ENCODE results near the gene VCAM1. TPM values are rescaled to one million over a fixed set of nuclear protein-coding genes. Genes with fewer than 3 reads are reported as not detected.

VCAM1 gene
- polyA plus RNA-seq, 1 donor from 2014 or later: 3.2 TPM

DNA sequence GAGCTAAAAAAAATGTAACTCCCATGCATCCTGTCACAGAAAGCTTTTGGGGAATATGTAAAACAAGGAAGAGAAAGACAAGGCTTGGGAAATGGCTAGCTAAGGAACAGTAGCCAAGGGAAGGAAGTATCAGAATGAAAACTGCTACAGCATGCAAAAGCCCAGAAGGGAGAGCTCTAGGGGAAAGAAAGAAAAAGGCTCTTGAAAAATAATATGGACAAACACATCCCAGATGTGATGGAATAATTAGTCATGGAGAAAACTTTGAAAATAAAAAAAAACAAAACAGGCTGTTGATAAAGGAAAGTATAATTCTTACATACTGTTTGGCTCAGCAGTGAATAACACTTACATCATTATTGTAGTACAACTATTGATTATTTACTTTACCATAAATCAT lies 47.9 kb upstream of the VCAM1 start:
- H4K20me1 ChIP-seq (ENCODE audit: insufficient read depth): no peaks in the 10 kb centered on the region
- H3K27me3 ChIP-seq (ENCODE audit: insufficient read depth, low read depth, low read length): no peaks in the 10 kb centered on the region
- no peaks in the 10 kb centered on the region for H3F3A ChIP-seq (ENCODE audit: insufficient read depth, low read length, poor library complexity, severe bottlenecking)
- no peak overlapping the region for H3K4me3 ChIP-seq (ENCODE audit: low read length)
- no peaks in the 10 kb centered on the region for H3K36me3 ChIP-seq (ENCODE audit: insufficient read depth, low read length)
- no peak overlapping the region for H3K9ac ChIP-seq (ENCODE audit: low read length)
- no peak overlapping the region for H3K27ac ChIP-seq (ENCODE audit: low read length)
- no peaks in the 10 kb centered on the region for H3K9me3 ChIP-seq (ENCODE audit: low read length)
- H3K9me2 ChIP-seq (ENCODE audit: insufficient read depth, low read length): no peaks in the 10 kb centered on the region
- TF ChIP-seq SMC3 (conservative IDR thresholded peaks at IDR 0.05; ENCODE audit: poor library complexity): no peak
- TF ChIP-seq, protein P1, sequence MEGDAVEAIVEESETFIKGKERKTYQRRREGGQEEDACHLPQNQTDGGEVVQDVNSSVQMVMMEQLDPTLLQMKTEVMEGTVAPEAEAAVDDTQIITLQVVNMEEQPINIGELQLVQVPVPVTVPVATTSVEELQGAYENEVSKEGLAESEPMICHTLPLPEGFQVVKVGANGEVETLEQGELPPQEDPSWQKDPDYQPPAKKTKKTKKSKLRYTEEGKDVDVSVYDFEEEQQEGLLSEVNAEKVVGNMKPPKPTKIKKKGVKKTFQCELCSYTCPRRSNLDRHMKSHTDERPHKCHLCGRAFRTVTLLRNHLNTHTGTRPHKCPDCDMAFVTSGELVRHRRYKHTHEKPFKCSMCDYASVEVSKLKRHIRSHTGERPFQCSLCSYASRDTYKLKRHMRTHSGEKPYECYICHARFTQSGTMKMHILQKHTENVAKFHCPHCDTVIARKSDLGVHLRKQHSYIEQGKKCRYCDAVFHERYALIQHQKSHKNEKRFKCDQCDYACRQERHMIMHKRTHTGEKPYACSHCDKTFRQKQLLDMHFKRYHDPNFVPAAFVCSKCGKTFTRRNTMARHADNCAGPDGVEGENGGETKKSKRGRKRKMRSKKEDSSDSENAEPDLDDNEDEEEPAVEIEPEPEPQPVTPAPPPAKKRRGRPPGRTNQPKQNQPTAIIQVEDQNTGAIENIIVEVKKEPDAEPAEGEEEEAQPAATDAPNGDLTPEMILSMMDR (IDR thresholded peaks at IDR 0.05; ENCODE audit: poor library complexity, severe bottlenecking): no peak
- no peak for TF ChIP-seq MXI1 (conservative IDR thresholded peaks at IDR 0.05; ENCODE audit: poor library complexity, severe bottlenecking)
- TF ChIP-seq, protein P2, sequence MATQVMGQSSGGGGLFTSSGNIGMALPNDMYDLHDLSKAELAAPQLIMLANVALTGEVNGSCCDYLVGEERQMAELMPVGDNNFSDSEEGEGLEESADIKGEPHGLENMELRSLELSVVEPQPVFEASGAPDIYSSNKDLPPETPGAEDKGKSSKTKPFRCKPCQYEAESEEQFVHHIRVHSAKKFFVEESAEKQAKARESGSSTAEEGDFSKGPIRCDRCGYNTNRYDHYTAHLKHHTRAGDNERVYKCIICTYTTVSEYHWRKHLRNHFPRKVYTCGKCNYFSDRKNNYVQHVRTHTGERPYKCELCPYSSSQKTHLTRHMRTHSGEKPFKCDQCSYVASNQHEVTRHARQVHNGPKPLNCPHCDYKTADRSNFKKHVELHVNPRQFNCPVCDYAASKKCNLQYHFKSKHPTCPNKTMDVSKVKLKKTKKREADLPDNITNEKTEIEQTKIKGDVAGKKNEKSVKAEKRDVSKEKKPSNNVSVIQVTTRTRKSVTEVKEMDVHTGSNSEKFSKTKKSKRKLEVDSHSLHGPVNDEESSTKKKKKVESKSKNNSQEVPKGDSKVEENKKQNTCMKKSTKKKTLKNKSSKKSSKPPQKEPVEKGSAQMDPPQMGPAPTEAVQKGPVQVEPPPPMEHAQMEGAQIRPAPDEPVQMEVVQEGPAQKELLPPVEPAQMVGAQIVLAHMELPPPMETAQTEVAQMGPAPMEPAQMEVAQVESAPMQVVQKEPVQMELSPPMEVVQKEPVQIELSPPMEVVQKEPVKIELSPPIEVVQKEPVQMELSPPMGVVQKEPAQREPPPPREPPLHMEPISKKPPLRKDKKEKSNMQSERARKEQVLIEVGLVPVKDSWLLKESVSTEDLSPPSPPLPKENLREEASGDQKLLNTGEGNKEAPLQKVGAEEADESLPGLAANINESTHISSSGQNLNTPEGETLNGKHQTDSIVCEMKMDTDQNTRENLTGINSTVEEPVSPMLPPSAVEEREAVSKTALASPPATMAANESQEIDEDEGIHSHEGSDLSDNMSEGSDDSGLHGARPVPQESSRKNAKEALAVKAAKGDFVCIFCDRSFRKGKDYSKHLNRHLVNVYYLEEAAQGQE (IDR thresholded peaks at IDR 0.05; ENCODE audit: borderline replicate concordance): no peak
- TF ChIP-seq RAD21 (conservative IDR thresholded peaks at IDR 0.05): no peak
- no peak for TF ChIP-seq POLR2AphosphoS5 (IDR thresholded peaks at IDR 0.05)
- TF ChIP-seq TAF1 (IDR thresholded peaks at IDR 0.05; ENCODE audit: low read depth): no peak
- no peak for TF ChIP-seq EP300 (conservative IDR thresholded peaks at IDR 0.05; ENCODE audit: poor library complexity, severe bottlenecking)
- TF ChIP-seq EZH2 (IDR thresholded peaks at IDR 0.05; ENCODE audit: borderline replicate concordance, insufficient read depth, low read length, poor library complexity, severe bottlenecking): no peak
- no peak overlapping the region for H2AFZ ChIP-seq (ENCODE audit: low read depth, low read length)
- no peak overlapping the region for H3K4me2 ChIP-seq (ENCODE audit: low read length)
- H3K79me2 ChIP-seq (replicated peaks; ENCODE audit: insufficient read depth, low read length): no peaks in the 10 kb centered on the region

DNA sequence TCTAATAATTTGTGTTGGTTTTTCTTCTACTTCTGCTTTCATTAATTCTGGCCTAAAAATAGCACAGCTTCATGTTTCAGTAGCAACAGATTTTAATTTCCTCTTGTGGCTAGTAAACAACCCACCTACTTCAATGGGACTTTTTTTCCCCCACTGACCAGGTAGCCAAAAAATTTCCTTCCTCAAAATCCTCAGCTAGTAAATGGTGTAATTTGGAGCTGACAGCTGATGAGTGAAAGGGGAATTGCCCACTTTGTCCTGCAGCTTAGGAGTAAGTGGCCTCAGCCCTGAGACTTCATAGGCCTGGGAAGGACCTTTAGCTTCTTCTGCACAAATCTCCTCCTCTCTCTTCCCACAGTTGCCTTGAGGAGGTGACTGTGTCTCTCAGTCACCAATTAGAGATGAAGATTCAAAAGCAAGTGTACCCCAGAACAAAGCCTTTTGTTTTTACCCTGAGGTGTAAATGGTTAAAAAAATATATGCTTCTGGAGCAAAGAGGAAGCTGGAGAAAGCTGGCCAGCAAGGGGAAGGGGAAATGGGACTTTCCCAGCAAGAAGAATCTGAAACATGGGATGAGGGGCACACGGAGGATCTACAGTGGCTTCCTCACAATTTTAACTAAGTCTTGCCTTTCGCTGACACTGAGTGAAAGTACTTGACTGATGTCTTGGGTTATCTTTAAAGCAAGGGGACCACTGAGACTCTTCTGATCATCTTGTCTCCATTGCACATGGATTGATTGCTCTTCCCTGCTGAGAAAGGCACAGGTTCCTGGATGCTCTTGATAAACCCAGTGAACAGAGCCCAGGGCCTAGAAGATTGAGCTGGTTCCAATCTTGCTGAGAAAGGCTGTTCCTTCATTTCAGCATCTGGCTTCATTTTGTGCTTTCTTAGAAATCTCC lies 35.8 kb upstream of the VCAM1 start:
- Histone ChIP-seq H3K36me3 (ENCODE audit: insufficient read depth, low read length) (no peaks in the 10 kb centered on the region), H3F3A (ENCODE audit: insufficient read depth, low read length, poor library complexity, severe bottlenecking) (no peaks in the 10 kb centered on the region), H3K9ac (ENCODE audit: low read length) (no peak overlapping the region), H3K27ac (ENCODE audit: low read length) (no peak overlapping the region), H3K4me3 (ENCODE audit: low read length) (no peak overlapping the region), H2AFZ (ENCODE audit: low read depth, low read length) (no peak overlapping the region), H3K9me3 (ENCODE audit: low read length) (no peaks in the 10 kb centered on the region), H3K79me2 (replicated peaks; ENCODE audit: insufficient read depth, low read length) (no peaks in the 10 kb centered on the region), H4K20me1 (ENCODE audit: insufficient read depth) (no peaks in the 10 kb centered on the region), H3K4me2 (ENCODE audit: low read length) (no peak overlapping the region), H3K27me3 (ENCODE audit: insufficient read depth, low read depth, low read length) (no peaks in the 10 kb centered on the region), H3K9me2 (ENCODE audit: insufficient read depth, low read length) (no peaks in the 10 kb centered on the region)
- TF ChIP-seq POLR2AphosphoS5 (IDR thresholded peaks at IDR 0.05) (no peak), TAF1 (IDR thresholded peaks at IDR 0.05; ENCODE audit: low read depth) (no peak), RAD21 (conservative IDR thresholded peaks at IDR 0.05) (no peak), SMC3 (conservative IDR thresholded peaks at IDR 0.05; ENCODE audit: poor library complexity) (no peak), MXI1 (conservative IDR thresholded peaks at IDR 0.05; ENCODE audit: poor library complexity, severe bottlenecking) (no peak), EP300 (conservative IDR thresholded peaks at IDR 0.05; ENCODE audit: poor library complexity, severe bottlenecking) (no peak), EZH2 (IDR thresholded peaks at IDR 0.05; ENCODE audit: borderline replicate concordance, insufficient read depth, low read length, poor library complexity, severe bottlenecking) (no peak)
- TF ChIP-seq, protein P1 (IDR thresholded peaks at IDR 0.05; ENCODE audit: poor library complexity, severe bottlenecking): no peak
- TF ChIP-seq, protein P2 (IDR thresholded peaks at IDR 0.05; ENCODE audit: borderline replicate concordance): no peak

Measured in neural cell (in vitro differentiated cells).